GM19395 (cell line): ENCODE data around the gene RAB6A.
"Not testable (repeated sequence)": the region's sequence is repeated elsewhere in the genome, so short reads cannot be mapped to it uniquely, and the experiment has no call there.

Experiments
- ATAC-seq: cut with Tn5 transposase; IDR thresholded peaks from one replicate; pipeline ENCODE4 v1.9.1; 2021; ENCODE audit warnings: mild to moderate bottlenecking, moderate library complexity; ENCODE audit not compliant: unreplicated experiment

Gene RAB6A

GRCh38 chr11:73729594-73730206 is 31.2 kb downstream of the RAB6A start:
- ATAC-seq: no peak

GRCh38 chr11:73728000-73728399 is 32.9 kb downstream of the RAB6A start:
- ATAC-seq: no peak

GRCh38 chr11:73726825-73727224 is 34.0 kb downstream of the RAB6A start:
- no peak for ATAC-seq

GRCh38 chr11:73717136-73717535 is 43.7 kb downstream of the RAB6A start:
- no peak for ATAC-seq

GRCh38 chr11:73716153-73717056 is 44.5 kb downstream of the RAB6A start:
- ATAC-seq: no peak

GRCh38 chr11:73715541-73715940 is 45.3 kb downstream of the RAB6A start:
- ATAC-seq: no peak

GRCh38 chr11:73710964-73711363 is 49.9 kb downstream of the RAB6A start:
- no peak for ATAC-seq

GRCh38 chr11:73705053-73705452 is 55.8 kb downstream of the RAB6A start:
- no peak for ATAC-seq

GRCh38 chr11:73693899-73694525 is 66.9 kb downstream of the RAB6A start:
- no peak for ATAC-seq

- ATAC-seq: no peak
Observed at GRCh38 chr11:73680687-73681086, 80.2 kb downstream of the RAB6A start.

- ATAC-seq: not testable (repeated sequence)
Observed at GRCh38 chr11:73676552-73676951, 84.3 kb downstream of the RAB6A start.

GRCh38 chr11:73671701-73672100 is 89.2 kb downstream of the RAB6A start:
- no peak for ATAC-seq

GRCh38 chr11:73670808-73671207 is 90.1 kb downstream of the RAB6A start:
- ATAC-seq: no peak

GRCh38 chr11:73667891-73668290 is 93.0 kb downstream of the RAB6A start:
- ATAC-seq: no peak

- ATAC-seq: no peak
Observed at GRCh38 chr11:73664877-73665276, 96.0 kb downstream of the RAB6A start.

- ATAC-seq: no peak
Observed at GRCh38 chr11:73663604-73664495, 97.0 kb downstream of the RAB6A start.

GRCh38 chr11:73662445-73663157 is 98.3 kb downstream of the RAB6A start:
- ATAC-seq: no peak

GRCh38 chr11:73661035-73661628 is 99.7 kb downstream of the RAB6A start:
- ATAC-seq: no peak

GRCh38 chr11:73660497-73661034 is 100.3 kb downstream of the RAB6A start:
- ATAC-seq: no peak

GRCh38 chr11:73659961-73660360 is 100.9 kb downstream of the RAB6A start:
- no peak for ATAC-seq
